ENCODE measurements around the gene ALX1. TPM values are rescaled to one million over a fixed set of nuclear protein-coding genes. Genes with fewer than 3 reads are reported as not detected.

Gene ALX1
- total RNA-seq, 1 experiment from 2014 or later = 0.74 TPM

DNA sequence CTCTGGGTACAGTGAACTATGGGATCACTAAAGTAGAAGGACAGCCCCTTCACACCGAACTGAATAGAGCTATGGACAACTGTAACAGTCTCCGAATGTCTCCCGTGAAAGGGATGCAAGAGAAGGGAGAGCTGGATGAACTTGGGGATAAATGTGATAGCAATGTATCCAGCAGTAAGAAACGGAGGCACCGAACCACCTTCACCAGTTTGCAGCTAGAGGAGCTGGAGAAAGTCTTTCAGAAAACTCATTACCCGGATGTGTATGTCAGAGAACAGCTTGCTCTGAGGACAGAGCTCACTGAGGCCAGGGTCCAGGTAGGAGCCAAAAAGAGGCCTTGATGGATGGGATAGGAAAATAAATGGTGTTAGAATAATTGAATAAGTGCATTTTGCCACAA is 3.5 kb downstream of the ALX1 start:
- no peaks in the 10 kb centered on the region for H3K9me3 Mint-ChIP-seq
- TF ChIP-seq ESRRA (CRISPR knock-in tag; IDR thresholded peaks at IDR 0.05; ENCODE audit: borderline replicate concordance) (no peak), PREB (CRISPR knock-in tag; IDR thresholded peaks at IDR 0.05; ENCODE audit: borderline replicate concordance) (no peak), GABPB1 (CRISPR knock-in tag; IDR thresholded peaks at IDR 0.05) (no peak), ZNF532 (CRISPR knock-in tag; IDR thresholded peaks at IDR 0.05; ENCODE audit: borderline replicate concordance) (no peak), GRHL2 (CRISPR knock-in tag; IDR thresholded peaks at IDR 0.05; ENCODE audit: insufficient replicate concordance, severe bottlenecking) (no peak), NFYB (CRISPR knock-in tag; conservative IDR thresholded peaks at IDR 0.05; ENCODE audit: low read depth) (no peak), JAZF1 (CRISPR knock-in tag; IDR thresholded peaks at IDR 0.05) (no peak), ZNF263 (CRISPR knock-in tag; IDR thresholded peaks at IDR 0.05; ENCODE audit: low read depth) (no peak), ZSCAN18 (CRISPR knock-in tag; IDR thresholded peaks at IDR 0.05) (no peak), ZNF416 (CRISPR knock-in tag; IDR thresholded peaks at IDR 0.05) (no peak), CREM (CRISPR knock-in tag; IDR thresholded peaks at IDR 0.05) (no peak), PRRX2 (CRISPR knock-in tag; IDR thresholded peaks at IDR 0.05) (no peak), ETV6 (CRISPR knock-in tag; IDR thresholded peaks at IDR 0.05) (no peak), HMGA2 (CRISPR knock-in tag; IDR thresholded peaks at IDR 0.05) (no peak)
- TF ChIP-seq, protein P1, sequence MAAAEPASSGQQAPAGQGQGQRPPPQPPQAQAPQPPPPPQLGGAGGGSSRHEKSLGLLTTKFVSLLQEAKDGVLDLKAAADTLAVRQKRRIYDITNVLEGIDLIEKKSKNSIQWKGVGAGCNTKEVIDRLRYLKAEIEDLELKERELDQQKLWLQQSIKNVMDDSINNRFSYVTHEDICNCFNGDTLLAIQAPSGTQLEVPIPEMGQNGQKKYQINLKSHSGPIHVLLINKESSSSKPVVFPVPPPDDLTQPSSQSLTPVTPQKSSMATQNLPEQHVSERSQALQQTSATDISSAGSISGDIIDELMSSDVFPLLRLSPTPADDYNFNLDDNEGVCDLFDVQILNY (CRISPR knock-in tag; IDR thresholded peaks at IDR 0.05) = no peak
- TF ChIP-seq, protein P2, sequence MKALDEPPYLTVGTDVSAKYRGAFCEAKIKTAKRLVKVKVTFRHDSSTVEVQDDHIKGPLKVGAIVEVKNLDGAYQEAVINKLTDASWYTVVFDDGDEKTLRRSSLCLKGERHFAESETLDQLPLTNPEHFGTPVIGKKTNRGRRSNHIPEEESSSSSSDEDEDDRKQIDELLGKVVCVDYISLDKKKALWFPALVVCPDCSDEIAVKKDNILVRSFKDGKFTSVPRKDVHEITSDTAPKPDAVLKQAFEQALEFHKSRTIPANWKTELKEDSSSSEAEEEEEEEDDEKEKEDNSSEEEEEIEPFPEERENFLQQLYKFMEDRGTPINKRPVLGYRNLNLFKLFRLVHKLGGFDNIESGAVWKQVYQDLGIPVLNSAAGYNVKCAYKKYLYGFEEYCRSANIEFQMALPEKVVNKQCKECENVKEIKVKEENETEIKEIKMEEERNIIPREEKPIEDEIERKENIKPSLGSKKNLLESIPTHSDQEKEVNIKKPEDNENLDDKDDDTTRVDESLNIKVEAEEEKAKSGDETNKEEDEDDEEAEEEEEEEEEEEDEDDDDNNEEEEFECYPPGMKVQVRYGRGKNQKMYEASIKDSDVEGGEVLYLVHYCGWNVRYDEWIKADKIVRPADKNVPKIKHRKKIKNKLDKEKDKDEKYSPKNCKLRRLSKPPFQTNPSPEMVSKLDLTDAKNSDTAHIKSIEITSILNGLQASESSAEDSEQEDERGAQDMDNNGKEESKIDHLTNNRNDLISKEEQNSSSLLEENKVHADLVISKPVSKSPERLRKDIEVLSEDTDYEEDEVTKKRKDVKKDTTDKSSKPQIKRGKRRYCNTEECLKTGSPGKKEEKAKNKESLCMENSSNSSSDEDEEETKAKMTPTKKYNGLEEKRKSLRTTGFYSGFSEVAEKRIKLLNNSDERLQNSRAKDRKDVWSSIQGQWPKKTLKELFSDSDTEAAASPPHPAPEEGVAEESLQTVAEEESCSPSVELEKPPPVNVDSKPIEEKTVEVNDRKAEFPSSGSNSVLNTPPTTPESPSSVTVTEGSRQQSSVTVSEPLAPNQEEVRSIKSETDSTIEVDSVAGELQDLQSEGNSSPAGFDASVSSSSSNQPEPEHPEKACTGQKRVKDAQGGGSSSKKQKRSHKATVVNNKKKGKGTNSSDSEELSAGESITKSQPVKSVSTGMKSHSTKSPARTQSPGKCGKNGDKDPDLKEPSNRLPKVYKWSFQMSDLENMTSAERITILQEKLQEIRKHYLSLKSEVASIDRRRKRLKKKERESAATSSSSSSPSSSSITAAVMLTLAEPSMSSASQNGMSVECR (CRISPR knock-in tag; IDR thresholded peaks at IDR 0.05; ENCODE audit: borderline replicate concordance) = no peak
- TF ChIP-seq, protein P3, sequence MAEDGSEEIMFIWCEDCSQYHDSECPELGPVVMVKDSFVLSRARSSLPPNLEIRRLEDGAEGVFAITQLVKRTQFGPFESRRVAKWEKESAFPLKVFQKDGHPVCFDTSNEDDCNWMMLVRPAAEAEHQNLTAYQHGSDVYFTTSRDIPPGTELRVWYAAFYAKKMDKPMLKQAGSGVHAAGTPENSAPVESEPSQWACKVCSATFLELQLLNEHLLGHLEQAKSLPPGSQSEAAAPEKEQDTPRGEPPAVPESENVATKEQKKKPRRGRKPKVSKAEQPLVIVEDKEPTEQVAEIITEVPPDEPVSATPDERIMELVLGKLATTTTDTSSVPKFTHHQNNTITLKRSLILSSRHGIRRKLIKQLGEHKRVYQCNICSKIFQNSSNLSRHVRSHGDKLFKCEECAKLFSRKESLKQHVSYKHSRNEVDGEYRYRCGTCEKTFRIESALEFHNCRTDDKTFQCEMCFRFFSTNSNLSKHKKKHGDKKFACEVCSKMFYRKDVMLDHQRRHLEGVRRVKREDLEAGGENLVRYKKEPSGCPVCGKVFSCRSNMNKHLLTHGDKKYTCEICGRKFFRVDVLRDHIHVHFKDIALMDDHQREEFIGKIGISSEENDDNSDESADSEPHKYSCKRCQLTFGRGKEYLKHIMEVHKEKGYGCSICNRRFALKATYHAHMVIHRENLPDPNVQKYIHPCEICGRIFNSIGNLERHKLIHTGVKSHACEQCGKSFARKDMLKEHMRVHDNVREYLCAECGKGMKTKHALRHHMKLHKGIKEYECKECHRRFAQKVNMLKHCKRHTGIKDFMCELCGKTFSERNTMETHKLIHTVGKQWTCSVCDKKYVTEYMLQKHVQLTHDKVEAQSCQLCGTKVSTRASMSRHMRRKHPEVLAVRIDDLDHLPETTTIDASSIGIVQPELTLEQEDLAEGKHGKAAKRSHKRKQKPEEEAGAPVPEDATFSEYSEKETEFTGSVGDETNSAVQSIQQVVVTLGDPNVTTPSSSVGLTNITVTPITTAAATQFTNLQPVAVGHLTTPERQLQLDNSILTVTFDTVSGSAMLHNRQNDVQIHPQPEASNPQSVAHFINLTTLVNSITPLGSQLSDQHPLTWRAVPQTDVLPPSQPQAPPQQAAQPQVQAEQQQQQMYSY (CRISPR knock-in tag; IDR thresholded peaks at IDR 0.05) = no peak
- TF ChIP-seq, protein P4, sequence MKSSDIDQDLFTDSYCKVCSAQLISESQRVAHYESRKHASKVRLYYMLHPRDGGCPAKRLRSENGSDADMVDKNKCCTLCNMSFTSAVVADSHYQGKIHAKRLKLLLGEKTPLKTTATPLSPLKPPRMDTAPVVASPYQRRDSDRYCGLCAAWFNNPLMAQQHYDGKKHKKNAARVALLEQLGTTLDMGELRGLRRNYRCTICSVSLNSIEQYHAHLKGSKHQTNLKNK (CRISPR knock-in tag; IDR thresholded peaks at IDR 0.05) = no peak
- no peak for ATAC-seq
- CTCF ChIA-PET = no interaction called here
- POLR2A ChIA-PET = no interaction called here
- H3K27me3 Mint-ChIP-seq (ENCODE audit: low read depth) = peaks cover 35% of the 10 kb centered on the region
- H3K4me1 Mint-ChIP-seq = peaks cover 13% of the 10 kb centered on the region
- no peaks in the 10 kb centered on the region for H3K36me3 Mint-ChIP-seq
- no peak for DNase-seq (ENCODE audit: low spot score)
- H3K27ac Mint-ChIP-seq = no peak overlapping the region
- H3K4me3 Mint-ChIP-seq = no peak overlapping the region

Measured in WTC11 (cell line).